Neural progenitor cell (in vitro differentiated cells): Measurements from ENCODE around the gene PRR32.
"Not testable (repeated sequence)": the region's sequence is repeated elsewhere in the genome, so short reads cannot be mapped to it uniquely, and the experiment has no call there.

Experiments
- EZH2 ChIP-seq: fragments of 200-600 bp; sonication (generic); IDR thresholded peaks from 2 replicates; pipeline ENCODE4 v1.6.1; 2017; ENCODE audit warnings: antibody characterized with exemption, mild to moderate bottlenecking, moderate library complexity
- EZH2phosphoT487 ChIP-seq: fragments of 200-600 bp; sonication (generic); IDR thresholded peaks from 2 replicates; pipeline ENCODE4 v1.6.1; 2017; ENCODE audit warnings: antibody characterized with exemption
- TF ChIP-seq, protein P1 (sequence below): fragments of 200-600 bp; sonication (generic); IDR thresholded peaks from 2 replicates; pipeline ENCODE4 v1.5.1; 2017; ENCODE audit warnings: antibody characterized with exemption, mild to moderate bottlenecking

DNA sequence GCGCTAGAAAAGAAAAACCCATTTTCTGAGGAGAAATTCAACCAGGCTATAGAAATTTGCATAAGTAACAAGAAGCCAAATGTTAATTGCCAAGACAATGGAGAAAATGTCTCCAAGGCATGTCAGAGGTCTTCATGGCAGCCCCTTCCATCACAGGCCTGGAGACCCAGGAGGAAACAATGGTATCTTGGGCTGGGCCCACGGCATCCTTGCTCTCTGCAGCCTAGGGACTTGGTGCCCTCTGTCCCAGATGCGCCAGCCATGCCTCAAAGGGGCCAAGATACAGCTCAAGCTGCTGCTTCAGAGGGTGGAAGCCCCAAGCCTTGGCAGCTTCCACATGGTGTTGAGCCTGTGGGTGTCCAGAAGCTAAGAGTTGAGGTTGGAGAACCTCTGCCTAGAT lies 12.7 kb upstream of the PRR32 start:
- TF ChIP-seq, protein P1, sequence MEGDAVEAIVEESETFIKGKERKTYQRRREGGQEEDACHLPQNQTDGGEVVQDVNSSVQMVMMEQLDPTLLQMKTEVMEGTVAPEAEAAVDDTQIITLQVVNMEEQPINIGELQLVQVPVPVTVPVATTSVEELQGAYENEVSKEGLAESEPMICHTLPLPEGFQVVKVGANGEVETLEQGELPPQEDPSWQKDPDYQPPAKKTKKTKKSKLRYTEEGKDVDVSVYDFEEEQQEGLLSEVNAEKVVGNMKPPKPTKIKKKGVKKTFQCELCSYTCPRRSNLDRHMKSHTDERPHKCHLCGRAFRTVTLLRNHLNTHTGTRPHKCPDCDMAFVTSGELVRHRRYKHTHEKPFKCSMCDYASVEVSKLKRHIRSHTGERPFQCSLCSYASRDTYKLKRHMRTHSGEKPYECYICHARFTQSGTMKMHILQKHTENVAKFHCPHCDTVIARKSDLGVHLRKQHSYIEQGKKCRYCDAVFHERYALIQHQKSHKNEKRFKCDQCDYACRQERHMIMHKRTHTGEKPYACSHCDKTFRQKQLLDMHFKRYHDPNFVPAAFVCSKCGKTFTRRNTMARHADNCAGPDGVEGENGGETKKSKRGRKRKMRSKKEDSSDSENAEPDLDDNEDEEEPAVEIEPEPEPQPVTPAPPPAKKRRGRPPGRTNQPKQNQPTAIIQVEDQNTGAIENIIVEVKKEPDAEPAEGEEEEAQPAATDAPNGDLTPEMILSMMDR, result not testable (repeated sequence)
- not testable (repeated sequence) for TF ChIP-seq EZH2, EZH2phosphoT487
